ENCODE results near the gene SLC6A18. TPM values are rescaled to one million over a fixed set of nuclear protein-coding genes. Genes with fewer than 3 reads are reported as not detected.

The SLC6A18 gene
- total and polyA plus RNA-seq, 9 of the 15 experiments (the other 6 are each of a cell fraction or from before 2014, with no cell fraction given), result not detected

DNA sequence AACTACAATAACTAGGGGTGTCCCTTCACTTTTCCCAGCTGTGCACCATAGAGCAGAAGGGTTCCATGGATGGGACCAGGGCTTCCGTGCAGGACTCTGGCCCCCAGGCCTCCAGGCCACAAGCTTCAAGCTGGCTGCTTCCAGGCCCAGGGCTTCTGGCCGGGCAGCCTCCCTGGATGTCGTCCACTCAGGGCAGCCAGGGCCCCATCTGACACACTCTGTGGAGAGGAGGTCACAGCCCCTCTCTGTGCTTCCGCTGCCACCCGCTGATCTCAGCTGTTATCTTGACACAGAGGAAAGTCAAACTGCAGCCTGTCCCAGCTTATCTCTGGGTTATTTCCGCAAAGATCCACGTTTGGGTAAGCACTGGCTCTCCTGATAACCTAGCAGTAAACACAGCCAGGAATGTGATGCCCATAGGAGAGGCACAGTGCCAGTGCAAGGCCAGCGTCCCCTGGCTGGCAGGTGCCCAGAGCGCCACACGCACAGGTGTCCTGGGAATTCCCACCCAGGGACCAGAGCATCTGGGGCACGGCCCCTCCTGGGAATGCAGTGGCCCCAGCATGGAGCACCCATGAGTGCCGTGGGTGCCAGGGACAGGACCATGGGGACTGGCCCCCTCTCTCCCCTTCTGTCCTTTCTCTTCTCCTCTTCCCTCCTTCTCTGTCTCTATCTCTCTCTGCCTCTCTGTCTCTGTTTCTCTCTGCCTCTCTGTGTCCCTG, 39.4 kb upstream of the SLC6A18 start (continued):
- peak; percentile 97 for TF ChIP-seq KLF16 (IDR thresholded peaks at IDR 0.05)
- TF ChIP-seq SMARCC2 (IDR thresholded peaks at IDR 0.05; ENCODE audit: low read depth), result peak; percentile 92
- peak; percentile 98 for TF ChIP-seq CTBP1 (IDR thresholded peaks at IDR 0.05; ENCODE audit: borderline replicate concordance)
- 0 out of 2 replicates have a peak, but pooled peaks have one; percentile 64 for TF ChIP-seq LARP7 (IDR thresholded peaks at IDR 0.05)
- no peak for TF ChIP-seq ZC3H11A (IDR thresholded peaks at IDR 0.05; ENCODE audit: low read depth, low read length)
- peak in 1 of 2 experiments; percentile 63; a peak in 1 of 3 replicates for TF ChIP-seq CBX3 (IDR thresholded peaks at IDR 0.05; ENCODE audit: borderline replicate concordance in 1 of 2, low read length in 2 of 2)
- TF ChIP-seq, protein P1, sequence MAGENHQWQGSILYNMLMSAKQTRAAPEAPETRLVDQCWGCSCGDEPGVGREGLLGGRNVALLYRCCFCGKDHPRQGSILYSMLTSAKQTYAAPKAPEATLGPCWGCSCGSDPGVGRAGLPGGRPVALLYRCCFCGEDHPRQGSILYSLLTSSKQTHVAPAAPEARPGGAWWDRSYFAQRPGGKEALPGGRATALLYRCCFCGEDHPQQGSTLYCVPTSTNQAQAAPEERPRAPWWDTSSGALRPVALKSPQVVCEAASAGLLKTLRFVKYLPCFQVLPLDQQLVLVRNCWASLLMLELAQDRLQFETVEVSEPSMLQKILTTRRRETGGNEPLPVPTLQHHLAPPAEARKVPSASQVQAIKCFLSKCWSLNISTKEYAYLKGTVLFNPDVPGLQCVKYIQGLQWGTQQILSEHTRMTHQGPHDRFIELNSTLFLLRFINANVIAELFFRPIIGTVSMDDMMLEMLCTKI (IDR thresholded peaks at IDR 0.05; ENCODE audit: partially characterized antibody), result no peak
- TF ChIP-seq, protein P2, sequence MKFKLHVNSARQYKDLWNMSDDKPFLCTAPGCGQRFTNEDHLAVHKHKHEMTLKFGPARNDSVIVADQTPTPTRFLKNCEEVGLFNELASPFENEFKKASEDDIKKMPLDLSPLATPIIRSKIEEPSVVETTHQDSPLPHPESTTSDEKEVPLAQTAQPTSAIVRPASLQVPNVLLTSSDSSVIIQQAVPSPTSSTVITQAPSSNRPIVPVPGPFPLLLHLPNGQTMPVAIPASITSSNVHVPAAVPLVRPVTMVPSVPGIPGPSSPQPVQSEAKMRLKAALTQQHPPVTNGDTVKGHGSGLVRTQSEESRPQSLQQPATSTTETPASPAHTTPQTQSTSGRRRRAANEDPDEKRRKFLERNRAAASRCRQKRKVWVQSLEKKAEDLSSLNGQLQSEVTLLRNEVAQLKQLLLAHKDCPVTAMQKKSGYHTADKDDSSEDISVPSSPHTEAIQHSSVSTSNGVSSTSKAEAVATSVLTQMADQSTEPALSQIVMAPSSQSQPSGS (CRISPR knock-in tag; IDR thresholded peaks at IDR 0.05), result no peak
- TF ChIP-seq POLR2AphosphoS2 (IDR thresholded peaks at IDR 0.05; ENCODE audit: low read length), result no peak
- TF ChIP-seq ZFX (CRISPR knock-in tag; IDR thresholded peaks at IDR 0.05), result no peak
- TF ChIP-seq DMBX1 (CRISPR knock-in tag; IDR thresholded peaks at IDR 0.05; ENCODE audit: borderline replicate concordance), result peak; percentile 95
- TF ChIP-seq CREB1 (IDR thresholded peaks at IDR 0.05), result peak; percentile 48; the same call in 1 of the 2 replicates
- no peak for TF ChIP-seq CREB1 (CRISPR knock-in tag; IDR thresholded peaks at IDR 0.05)
- TF ChIP-seq CREBBP (IDR thresholded peaks at IDR 0.05; ENCODE audit: low read depth, low read length), result no peak
- TF ChIP-seq RERE (CRISPR knock-in tag; IDR thresholded peaks at IDR 0.05; ENCODE audit: borderline replicate concordance), result no peak
- 0 out of 2 replicates have a peak, but pooled peaks have one; percentile 10 for TF ChIP-seq ZNF174 (CRISPR knock-in tag; IDR thresholded peaks at IDR 0.05)

All from K562 (cell line).